ENCODE measurements around the gene FAT4. TPM values are rescaled to one million over a fixed set of nuclear protein-coding genes. Genes with fewer than 3 reads are reported as not detected.
A peak's percentile ranks its signal among the peaks of the same experiment; 100 is the strongest.

Gene FAT4, protein sequence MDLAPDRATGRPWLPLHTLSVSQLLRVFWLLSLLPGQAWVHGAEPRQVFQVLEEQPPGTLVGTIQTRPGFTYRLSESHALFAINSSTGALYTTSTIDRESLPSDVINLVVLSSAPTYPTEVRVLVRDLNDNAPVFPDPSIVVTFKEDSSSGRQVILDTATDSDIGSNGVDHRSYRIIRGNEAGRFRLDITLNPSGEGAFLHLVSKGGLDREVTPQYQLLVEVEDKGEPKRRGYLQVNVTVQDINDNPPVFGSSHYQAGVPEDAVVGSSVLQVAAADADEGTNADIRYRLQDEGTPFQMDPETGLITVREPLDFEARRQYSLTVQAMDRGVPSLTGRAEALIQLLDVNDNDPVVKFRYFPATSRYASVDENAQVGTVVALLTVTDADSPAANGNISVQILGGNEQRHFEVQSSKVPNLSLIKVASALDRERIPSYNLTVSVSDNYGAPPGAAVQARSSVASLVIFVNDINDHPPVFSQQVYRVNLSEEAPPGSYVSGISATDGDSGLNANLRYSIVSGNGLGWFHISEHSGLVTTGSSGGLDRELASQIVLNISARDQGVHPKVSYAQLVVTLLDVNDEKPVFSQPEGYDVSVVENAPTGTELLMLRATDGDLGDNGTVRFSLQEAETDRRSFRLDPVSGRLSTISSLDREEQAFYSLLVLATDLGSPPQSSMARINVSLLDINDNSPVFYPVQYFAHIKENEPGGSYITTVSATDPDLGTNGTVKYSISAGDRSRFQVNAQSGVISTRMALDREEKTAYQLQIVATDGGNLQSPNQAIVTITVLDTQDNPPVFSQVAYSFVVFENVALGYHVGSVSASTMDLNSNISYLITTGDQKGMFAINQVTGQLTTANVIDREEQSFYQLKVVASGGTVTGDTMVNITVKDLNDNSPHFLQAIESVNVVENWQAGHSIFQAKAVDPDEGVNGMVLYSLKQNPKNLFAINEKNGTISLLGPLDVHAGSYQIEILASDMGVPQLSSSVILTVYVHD (N-terminal part only)
- 12.5 TPM for polyA plus RNA-seq (ENCODE audit: insufficient read length)

- peak; percentile 95 for DNase-seq
Observed at GRCh38 chr4:125314676-125315575, at the start of gene FAT4. FAT4 (plus strand) TSS chr4:125314955; CDS start chr4:125316412, 1,457 bp downstream.

GRCh38 chr4:125265846-125266245 lies 48.9 kb upstream of the FAT4 start:
- DNase-seq: no peak

DNA sequence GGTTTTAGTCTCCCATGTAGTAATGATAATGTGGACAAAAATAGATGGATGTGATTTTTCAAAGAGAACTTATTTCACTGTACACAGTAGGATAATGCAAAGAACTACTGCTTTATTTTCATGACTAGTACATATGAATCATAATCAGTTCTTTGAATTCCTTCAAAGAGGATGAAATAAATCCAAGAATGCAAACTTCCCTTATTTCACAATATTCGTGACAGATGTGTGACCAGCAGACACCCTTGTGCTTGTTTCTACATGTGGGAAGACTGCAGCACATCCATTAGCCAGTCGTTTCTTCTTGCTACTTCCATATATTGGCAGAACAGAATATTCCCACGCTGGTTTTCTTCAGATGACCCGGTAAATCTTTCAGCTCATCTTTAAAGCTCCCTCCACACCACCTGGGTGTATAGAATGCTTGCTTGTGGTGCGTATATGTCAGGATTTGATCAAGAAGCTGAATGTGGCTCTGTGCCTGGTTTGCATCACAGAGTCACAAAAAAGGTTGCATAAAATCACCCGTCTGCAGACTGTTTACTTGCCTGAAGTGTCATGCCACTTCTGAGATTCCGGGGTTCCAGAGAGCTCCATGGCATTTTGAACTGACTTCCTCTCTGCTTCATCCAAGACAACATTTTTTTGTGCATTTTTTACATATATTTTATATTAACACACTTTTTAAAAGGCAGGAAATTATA lies 47.7 kb upstream of the FAT4 start:
- no peak for DNase-seq

- no peak for DNase-seq
Observed at GRCh38 chr4:125267630-125268029, 47.1 kb upstream of the FAT4 start.

GRCh38 chr4:125268068-125268755 lies 46.5 kb upstream of the FAT4 start:
- DNase-seq: no peak

GRCh38 chr4:125276811-125277210 lies 37.9 kb upstream of the FAT4 start:
- no peak for DNase-seq

DNA sequence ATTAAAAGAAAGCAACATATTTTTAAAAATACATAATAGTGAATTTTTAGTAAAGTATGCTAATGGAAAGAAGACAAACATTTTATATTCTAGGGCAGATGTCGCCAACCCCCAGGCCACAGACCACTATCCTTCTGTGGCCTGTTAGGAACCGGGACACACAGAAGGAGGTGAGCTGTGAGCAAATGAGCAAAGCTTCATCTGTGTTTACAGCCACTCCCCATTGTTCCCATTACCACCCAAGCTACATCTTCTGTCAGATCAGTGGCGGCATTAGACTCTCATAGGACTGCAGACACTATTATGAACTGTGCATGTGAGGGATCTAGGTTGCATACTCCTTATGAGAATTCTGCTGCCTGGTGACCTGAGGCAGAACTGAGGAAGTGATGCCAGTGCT lies 37.0 kb upstream of the FAT4 start:
- no peak for DNase-seq

DNA sequence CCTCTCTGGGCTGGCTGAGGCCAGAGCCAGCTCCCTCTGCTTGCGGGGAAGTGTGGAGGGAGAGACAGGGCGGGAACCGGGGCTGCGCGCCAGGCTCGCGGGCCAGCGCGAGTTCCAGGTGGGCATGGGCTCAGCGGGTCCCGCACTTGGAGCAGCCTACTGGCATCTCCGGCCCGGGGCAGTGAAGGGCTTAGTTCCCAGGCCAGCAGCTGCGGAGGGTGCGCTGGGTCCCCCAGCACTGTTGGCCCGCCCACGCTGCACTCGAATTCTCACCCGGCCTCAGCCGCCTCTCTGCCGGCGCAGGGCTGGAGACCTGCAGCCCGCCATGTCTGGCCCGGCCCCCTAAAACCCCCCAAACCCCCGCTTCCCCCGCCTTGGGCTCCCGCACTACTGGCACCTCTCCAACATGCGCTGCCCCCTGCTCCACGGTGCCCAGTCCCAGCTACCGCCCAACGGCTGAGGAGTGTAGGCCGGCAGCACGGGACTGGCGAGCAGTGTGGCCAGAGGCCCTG lies 33.8 kb upstream of the FAT4 start:
- no peak for DNase-seq

DNA sequence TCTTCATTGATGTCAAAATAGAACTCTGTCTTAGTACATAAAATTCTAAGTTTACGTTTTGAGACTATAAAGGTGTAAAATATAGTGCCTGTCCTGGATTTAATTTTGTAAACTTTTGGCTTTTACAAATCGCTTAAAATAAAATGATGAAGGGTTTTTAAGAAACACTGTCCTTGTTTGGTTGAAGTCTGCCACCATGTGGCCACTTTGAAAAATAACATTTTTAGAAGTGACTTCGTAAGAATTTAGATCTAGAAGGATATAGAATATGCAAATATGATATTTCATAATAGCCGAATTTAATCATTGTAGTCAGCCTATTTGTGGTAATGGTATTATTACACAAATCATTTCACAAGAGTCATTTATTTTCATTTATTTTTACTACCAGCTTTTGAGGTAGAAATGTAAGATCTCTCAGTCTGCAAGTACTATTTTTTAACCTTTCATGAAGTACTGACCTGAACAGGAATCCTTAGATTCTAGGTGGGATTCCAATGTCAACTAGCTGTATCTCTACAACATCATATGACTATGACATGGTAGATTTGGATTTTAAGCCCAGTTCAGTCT lies 31.0 kb upstream of the FAT4 start:
- DNase-seq: no peak

DNA sequence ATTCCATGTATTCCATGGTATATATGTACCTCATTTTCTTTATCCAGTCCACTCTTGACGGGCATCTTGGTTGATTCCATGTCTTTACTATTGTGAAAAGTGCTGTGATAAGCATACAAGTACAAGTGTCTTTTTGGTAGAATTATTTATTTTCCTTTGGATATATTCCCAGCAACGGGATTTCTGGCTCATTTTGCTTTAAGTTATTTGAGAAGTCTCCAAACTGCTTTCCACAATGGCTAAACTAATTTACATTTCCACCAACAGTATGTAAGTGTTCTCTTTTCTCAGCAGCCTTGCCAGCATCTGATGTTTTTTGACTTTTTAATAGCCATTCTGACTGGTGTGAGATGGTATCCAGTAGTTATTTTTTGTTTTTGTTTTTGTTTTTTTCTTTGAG lies 17.6 kb upstream of the FAT4 start:
- no peak for DNase-seq

DNA sequence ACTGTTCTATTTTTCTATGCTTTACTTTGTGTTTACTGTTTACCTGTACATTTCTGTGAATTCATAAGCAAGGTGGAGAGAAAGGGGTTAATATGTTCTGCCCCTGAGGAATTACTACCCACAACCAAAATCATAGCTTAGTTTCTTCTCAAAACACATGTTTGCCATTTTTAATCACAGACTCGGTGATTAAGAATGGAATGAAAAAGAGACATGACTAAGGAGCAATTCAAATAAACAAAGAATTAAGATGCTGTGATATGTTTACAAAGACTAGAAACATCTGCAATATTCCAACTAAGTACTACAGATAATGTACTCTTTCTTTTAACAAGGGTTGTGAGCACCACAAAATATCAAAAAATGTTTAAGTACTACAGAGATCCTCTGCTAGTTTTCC lies 11.7 kb upstream of the FAT4 start:
- DNase-seq: no peak

DNA sequence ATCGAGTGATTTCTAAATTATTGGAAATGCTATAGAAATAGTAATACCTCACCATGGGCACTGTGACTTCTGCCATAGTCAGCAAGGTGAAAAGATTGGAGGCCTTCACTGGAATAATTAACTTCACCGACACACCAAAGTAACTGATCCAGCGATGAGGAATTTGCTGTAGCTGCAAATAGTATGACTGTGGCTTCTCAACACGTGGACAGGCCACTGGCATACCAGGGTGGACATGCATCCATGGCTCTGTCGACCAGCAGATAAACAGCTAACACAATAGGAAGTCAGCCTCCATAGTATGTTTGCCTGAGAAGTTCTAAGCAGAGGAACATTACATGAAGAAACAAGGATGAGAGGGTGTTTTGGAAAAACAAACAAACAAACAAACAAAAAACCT lies 10.9 kb upstream of the FAT4 start:
- no peak for DNase-seq

- DNase-seq: no peak
Observed at GRCh38 chr4:125306112-125306511, 8.6 kb upstream of the FAT4 start.

- no peak for DNase-seq
Observed at GRCh38 chr4:125306533-125306932, 8.2 kb upstream of the FAT4 start.

DNA sequence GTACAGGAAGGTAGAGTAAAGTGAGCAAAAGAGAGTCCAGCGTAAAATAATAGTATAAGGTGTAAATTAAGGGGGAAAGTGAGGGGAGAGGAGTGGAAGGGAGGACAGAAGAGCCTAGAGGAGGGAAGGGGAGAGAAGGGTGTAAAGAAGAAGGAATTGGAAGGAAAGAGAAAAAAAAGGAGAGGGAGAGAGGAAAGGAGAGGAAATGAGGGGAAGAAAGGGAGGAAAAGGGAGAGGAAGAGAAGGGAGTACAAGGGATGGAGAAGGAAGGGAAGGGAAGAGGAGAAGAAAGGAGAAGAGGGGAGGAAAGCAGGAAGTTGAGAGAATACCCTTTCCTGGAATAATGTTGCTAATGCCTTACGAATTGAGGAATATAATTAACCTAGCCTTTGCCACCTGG lies 3.3 kb upstream of the FAT4 start:
- no peak for DNase-seq

DNA sequence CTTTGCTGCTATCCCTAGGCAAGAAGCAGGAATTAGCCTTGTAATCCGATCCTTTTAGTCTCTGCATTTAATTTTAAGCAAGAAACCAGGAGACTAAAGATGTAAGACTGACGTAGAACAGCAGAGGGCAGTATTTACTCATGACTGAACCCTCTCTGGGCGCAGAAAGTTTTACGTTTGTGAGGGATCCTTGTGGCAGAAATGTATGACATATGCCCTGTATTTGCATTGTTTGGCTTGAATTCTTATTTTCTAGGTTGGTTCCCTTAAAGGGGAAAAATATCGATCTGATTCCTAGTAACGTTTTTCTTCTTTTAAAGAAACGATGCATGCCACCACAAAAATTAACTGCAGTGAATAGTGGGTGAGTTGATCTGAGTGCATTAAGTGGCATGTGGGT lies 1.3 kb upstream of the FAT4 start:
- DNase-seq: peak; percentile 88

DNA sequence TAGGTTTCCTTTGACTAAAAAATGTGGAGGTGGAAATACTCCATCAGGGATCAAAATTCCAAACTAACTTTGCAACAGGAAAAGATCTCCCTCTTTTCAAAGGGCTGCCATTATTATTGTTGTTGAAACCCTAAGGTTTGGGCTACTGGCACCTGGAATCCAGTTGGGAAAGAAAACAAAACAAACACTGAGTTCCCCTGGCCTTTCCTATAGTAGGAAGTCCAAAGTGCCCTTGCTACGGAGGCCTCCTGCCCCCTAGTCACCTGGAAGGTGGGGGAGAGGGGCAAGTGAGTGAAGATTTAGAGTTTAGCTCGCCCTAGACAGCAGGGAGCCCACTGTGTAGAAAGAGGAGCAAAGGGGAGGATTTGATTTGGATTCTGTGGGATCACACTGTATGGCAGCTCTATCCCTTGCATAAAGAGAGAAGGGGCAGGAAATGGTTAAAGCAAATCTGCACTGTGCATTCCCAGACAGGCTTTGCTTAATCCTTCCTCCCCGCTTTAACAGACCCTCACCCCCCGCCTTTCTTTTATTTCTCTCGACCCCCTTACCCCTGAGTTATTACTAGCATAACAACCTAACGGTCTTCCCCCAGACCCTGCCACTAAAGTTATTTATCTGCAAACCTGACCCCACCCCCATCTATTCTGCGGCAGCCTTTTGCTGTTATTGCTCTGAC lies 627 bp upstream of the FAT4 start:
- peak; percentile 23 for DNase-seq

GRCh38 chr4:125315576-125316400 lies 1.0 kb downstream of the FAT4 start:
- peak; percentile 78 for DNase-seq

DNA sequence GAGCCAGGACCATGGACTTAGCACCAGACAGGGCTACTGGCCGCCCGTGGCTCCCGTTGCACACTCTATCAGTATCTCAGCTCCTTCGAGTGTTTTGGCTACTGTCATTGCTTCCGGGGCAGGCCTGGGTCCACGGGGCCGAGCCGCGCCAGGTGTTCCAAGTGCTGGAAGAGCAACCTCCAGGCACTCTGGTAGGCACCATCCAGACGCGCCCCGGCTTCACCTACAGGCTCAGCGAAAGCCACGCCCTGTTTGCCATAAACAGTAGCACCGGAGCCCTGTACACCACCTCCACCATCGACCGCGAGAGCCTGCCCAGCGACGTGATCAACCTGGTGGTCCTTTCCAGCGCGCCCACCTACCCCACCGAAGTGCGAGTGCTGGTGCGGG lies 1.6 kb downstream of the FAT4 start:
- DNase-seq: peak; percentile 56
